ENCODE measurements around the gene ASB13. TPM values are rescaled to one million over a fixed set of nuclear protein-coding genes. Genes with fewer than 3 reads are reported as not detected.
A peak's percentile ranks its signal among the peaks of the same experiment; 100 is the strongest.

The ASB13 gene
- total and polyA plus RNA-seq, 2 of the 13 experiments (the other 11 are each of a cell fraction or from before 2014, with no cell fraction given), result 9.3 to 15.4 TPM

DNA sequence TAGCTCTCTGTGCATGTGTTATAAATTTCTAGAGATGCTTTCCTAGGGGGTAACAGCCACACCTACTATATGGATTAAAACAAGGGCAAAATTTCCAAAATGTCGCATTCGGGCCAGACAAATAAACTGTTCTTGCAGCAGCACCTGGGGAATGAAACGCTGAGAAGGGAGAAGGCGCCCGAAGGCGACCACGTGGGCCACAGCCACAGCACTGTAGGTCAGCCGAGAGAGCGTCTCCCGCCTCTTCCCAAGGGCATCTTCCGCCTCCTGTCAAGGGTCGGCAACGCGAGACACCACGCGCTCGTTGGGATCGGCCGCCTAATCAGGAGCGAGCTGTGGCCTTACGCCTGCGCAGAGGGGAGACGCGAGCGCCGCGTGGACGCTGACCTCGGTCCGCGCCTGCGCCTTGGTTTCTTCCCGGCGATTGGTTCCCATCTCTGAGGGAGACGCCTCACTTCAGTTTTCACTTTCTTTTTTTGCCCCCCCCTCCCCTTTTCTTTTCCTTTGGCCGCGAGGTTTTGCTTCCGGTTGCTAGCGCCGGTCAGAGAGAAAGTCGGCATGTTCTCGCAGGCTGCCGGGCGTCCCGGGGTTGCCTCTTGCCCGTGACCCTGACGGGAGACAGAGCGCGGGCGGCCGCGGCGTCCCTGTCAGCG lies 18.0 kb upstream of the ASB13 start, which contains the start of gene TASOR2 (continued):
- TF ChIP-seq, protein P1, sequence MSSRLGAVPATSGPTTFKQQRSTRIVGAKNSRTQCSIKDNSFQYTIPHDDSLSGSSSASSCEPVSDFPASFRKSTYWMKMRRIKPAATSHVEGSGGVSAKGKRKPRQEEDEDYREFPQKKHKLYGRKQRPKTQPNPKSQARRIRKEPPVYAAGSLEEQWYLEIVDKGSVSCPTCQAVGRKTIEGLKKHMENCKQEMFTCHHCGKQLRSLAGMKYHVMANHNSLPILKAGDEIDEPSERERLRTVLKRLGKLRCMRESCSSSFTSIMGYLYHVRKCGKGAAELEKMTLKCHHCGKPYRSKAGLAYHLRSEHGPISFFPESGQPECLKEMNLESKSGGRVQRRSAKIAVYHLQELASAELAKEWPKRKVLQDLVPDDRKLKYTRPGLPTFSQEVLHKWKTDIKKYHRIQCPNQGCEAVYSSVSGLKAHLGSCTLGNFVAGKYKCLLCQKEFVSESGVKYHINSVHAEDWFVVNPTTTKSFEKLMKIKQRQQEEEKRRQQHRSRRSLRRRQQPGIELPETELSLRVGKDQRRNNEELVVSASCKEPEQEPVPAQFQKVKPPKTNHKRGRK (CRISPR knock-in tag; IDR thresholded peaks at IDR 0.05), result peak; percentile 60; the same call in 1 of the 2 replicates
- TF ChIP-seq, protein P2, sequence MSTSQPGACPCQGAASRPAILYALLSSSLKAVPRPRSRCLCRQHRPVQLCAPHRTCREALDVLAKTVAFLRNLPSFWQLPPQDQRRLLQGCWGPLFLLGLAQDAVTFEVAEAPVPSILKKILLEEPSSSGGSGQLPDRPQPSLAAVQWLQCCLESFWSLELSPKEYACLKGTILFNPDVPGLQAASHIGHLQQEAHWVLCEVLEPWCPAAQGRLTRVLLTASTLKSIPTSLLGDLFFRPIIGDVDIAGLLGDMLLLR (CRISPR knock-in tag; IDR thresholded peaks at IDR 0.05), result peak; percentile 97
- TF ChIP-seq RBM22 (optimal IDR thresholded peaks at IDR 0.05; ENCODE audit: low read length) (no peak), HNRNPK (IDR thresholded peaks at IDR 0.05; ENCODE audit: low read depth, low read length, poor library complexity, severe bottlenecking) (no peak), ZNF558 (CRISPR knock-in tag; IDR thresholded peaks at IDR 0.05; ENCODE audit: borderline replicate concordance) (peak; percentile 92; the same call in 1 of the 2 replicates), MIER2 (CRISPR knock-in tag; IDR thresholded peaks at IDR 0.05) (peak; percentile 83), ISL2 (CRISPR knock-in tag; IDR thresholded peaks at IDR 0.05) (peak; percentile 66; the same call in 1 of the 2 replicates), SRSF1 (optimal IDR thresholded peaks at IDR 0.05; ENCODE audit: low read depth, low read length) (no peak), AGO2 (optimal IDR thresholded peaks at IDR 0.05; ENCODE audit: low read depth, low read length) (no peak), CBX2 (IDR thresholded peaks at IDR 0.05; ENCODE audit: low read depth, low read length) (no peak), CBX2 (CRISPR knock-in tag; IDR thresholded peaks at IDR 0.05; ENCODE audit: low read depth) (peak; percentile 87), ZNF468 (CRISPR knock-in tag; IDR thresholded peaks at IDR 0.05) (no peak)
- TF ChIP-seq, protein P3, sequence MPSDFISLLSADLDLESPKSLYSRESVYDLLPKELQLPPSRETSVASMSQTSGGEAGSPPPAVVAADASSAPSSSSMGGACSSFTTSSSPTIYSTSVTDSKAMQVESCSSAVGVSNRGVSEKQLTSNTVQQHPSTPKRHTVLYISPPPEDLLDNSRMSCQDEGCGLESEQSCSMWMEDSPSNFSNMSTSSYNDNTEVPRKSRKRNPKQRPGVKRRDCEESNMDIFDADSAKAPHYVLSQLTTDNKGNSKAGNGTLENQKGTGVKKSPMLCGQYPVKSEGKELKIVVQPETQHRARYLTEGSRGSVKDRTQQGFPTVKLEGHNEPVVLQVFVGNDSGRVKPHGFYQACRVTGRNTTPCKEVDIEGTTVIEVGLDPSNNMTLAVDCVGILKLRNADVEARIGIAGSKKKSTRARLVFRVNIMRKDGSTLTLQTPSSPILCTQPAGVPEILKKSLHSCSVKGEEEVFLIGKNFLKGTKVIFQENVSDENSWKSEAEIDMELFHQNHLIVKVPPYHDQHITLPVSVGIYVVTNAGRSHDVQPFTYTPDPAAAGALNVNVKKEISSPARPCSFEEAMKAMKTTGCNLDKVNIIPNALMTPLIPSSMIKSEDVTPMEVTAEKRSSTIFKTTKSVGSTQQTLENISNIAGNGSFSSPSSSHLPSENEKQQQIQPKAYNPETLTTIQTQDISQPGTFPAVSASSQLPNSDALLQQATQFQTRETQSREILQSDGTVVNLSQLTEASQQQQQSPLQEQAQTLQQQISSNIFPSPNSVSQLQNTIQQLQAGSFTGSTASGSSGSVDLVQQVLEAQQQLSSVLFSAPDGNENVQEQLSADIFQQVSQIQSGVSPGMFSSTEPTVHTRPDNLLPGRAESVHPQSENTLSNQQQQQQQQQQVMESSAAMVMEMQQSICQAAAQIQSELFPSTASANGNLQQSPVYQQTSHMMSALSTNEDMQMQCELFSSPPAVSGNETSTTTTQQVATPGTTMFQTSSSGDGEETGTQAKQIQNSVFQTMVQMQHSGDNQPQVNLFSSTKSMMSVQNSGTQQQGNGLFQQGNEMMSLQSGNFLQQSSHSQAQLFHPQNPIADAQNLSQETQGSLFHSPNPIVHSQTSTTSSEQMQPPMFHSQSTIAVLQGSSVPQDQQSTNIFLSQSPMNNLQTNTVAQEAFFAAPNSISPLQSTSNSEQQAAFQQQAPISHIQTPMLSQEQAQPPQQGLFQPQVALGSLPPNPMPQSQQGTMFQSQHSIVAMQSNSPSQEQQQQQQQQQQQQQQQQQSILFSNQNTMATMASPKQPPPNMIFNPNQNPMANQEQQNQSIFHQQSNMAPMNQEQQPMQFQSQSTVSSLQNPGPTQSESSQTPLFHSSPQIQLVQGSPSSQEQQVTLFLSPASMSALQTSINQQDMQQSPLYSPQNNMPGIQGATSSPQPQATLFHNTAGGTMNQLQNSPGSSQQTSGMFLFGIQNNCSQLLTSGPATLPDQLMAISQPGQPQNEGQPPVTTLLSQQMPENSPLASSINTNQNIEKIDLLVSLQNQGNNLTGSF (CRISPR knock-in tag; IDR thresholded peaks at IDR 0.05), result peak; percentile 98
- TF ChIP-seq, protein P4, sequence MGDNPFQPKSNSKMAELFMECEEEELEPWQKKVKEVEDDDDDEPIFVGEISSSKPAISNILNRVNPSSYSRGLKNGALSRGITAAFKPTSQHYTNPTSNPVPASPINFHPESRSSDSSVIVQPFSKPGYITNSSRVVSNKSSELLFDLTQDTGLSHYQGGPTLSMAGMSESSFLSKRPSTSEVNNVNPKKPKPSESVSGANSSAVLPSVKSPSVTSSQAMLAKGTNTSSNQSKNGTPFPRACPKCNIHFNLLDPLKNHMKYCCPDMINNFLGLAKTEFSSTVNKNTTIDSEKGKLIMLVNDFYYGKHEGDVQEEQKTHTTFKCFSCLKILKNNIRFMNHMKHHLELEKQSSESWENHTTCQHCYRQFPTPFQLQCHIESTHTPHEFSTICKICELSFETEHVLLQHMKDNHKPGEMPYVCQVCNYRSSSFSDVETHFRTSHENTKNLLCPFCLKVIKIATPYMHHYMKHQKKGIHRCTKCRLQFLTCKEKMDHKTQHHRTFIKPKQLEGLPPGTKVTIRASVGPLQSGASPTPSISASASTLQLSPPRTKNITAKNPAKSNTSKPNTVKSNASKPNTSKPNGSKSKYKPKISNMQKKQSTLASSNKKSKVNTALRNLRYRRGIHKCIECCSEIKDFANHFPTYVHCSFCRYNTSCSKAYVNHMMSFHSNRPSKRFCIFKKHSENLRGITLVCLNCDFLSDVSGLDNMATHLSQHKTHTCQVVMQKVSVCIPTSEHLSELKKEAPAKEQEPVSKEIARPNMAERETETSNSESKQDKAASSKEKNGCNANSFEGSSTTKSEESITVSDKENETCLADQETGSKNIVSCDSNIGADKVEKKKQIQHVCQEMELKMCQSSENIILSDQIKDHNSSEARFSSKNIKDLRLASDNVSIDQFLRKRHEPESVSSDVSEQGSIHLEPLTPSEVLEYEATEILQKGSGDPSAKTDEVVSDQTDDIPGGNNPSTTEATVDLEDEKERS (CRISPR knock-in tag; IDR thresholded peaks at IDR 0.05), result peak; percentile 66; the same call in 1 of the 2 replicates
- TF ChIP-seq, protein P5, sequence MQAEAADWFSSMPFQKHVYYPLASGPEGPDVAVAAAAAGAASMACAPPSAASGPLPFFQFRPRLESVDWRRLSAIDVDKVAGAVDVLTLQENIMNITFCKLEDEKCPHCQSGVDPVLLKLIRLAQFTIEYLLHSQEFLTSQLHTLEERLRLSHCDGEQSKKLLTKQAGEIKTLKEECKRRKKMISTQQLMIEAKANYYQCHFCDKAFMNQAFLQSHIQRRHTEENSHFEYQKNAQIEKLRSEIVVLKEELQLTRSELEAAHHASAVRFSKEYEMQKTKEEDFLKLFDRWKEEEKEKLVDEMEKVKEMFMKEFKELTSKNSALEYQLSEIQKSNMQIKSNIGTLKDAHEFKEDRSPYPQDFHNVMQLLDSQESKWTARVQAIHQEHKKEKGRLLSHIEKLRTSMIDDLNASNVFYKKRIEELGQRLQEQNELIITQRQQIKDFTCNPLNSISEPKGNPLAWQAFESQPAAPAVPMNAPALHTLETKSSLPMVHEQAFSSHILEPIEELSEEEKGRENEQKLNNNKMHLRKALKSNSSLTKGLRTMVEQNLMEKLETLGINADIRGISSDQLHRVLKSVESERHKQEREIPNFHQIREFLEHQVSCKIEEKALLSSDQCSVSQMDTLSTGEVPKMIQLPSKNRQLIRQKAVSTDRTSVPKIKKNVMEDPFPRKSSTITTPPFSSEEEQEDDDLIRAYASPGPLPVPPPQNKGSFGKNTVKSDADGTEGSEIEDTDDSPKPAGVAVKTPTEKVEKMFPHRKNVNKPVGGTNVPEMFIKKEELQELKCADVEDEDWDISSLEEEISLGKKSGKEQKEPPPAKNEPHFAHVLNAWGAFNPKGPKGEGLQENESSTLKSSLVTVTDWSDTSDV (CRISPR knock-in tag; IDR thresholded peaks at IDR 0.05), result peak; percentile 86; the same call in 1 of the 2 replicates
